IMR-90 (cell line): Measurements from ENCODE around the gene GBF1. TPM values are rescaled to one million over a fixed set of nuclear protein-coding genes. Genes with fewer than 3 reads are reported as not detected.

Experiments used
- ATAC-seq: fragments of 200-7000 bp; cut with Tn5 transposase; 2 replicates; pipeline ENCODE4 v1.9.1; 2020; ENCODE audit warnings: low read depth, mild to moderate bottlenecking, moderate library complexity
- BruUV-seq: library from RNA; stranded (reverse); fragments of 400-500 nt; replicated peaks from 2 replicates; lab custom pipeline; 2021; lab: Mats Ljungman, UMichigan
- CTCF ChIA-PET: fragments of 300-600 bp; formaldehyde crosslinking; extraction: SDS; loops from one replicate; lab custom pipeline; 2021; ENCODE audit warnings: antibody characterized with exemption; lab: Yijun Ruan, JAX
- POLR2A ChIA-PET: fragments of 300-600 bp; sonication (Branson Sonifier 250); formaldehyde crosslinking; loops from one replicate; lab custom pipeline; 2022; ENCODE audit warnings: antibody characterized with exemption; ENCODE audit not compliant: unreplicated experiment; lab: Charles Lee
- DNase-seq: peaks from one replicate; pipeline ENCODE4 v3.0.0; 2013
- H2AFZ ChIP-seq: replicated peaks from 2 replicates; pipeline ENCODE3; 2013; ENCODE audit warnings: low read length, mild to moderate bottlenecking; ENCODE audit not compliant: poor library complexity
- H2AK5ac ChIP-seq: 2 replicates; pipeline ENCODE4 v1.6.1; 2013; ENCODE audit warnings: low read depth, low read length, inconsistent platforms
- H2AK9ac ChIP-seq: replicated peaks from 2 replicates; pipeline ENCODE3; 2013; ENCODE audit warnings: mild to moderate bottlenecking, low read depth, low read length, moderate library complexity; ENCODE audit not compliant: poor library complexity
- H2BK120ac ChIP-seq: 2 replicates; pipeline ENCODE4 v1.6.1; 2013; ENCODE audit warnings: low read depth, low read length, inconsistent platforms
- H2BK15ac ChIP-seq: 3 replicates; pipeline ENCODE4 v1.6.1; 2013; ENCODE audit warnings: low read depth, low read length, inconsistent platforms
- H2BK20ac ChIP-seq: 2 replicates; pipeline ENCODE4 v1.6.1; 2013; ENCODE audit warnings: low read depth, mild to moderate bottlenecking, inconsistent platforms, low read length, moderate library complexity
- H2BK5ac ChIP-seq: 2 replicates; pipeline ENCODE4 v1.6.1; 2013; ENCODE audit warnings: mild to moderate bottlenecking, low read depth, low read length, inconsistent platforms; ENCODE audit not compliant: poor library complexity, severe bottlenecking
- H3K14ac ChIP-seq: replicated peaks from 2 replicates; pipeline ENCODE4 v1.6.1; 2013; ENCODE audit warnings: low read depth, low read length, inconsistent platforms
- H3K18ac ChIP-seq: 2 replicates; pipeline ENCODE4 v1.6.1; 2013; ENCODE audit warnings: low read depth, low read length, control low read depth
- H3K23ac ChIP-seq: 2 replicates; pipeline ENCODE4 v1.6.1; 2013; ENCODE audit warnings: low read depth, low read length, inconsistent platforms
- H3K27ac ChIP-seq: 2 replicates; pipeline ENCODE4 v1.5.1; 2013; ENCODE audit warnings: mild to moderate bottlenecking, control low read depth, low read length; ENCODE audit not compliant: insufficient read depth
- H3K27me3 ChIP-seq: 2 replicates; pipeline ENCODE4 v1.6.1; 2013; ENCODE audit warnings: low read length; ENCODE audit not compliant: control insufficient read depth, insufficient read depth
- H3K36me3 ChIP-seq: 2 replicates; pipeline ENCODE4 v1.6.1; 2013; ENCODE audit warnings: low read length, mixed read lengths; ENCODE audit not compliant: control insufficient read depth, insufficient read depth
- H3K4ac ChIP-seq: 2 replicates; pipeline ENCODE4 v1.6.1; 2013; ENCODE audit warnings: low read depth, low read length, inconsistent platforms
- H3K4me1 ChIP-seq: 2 replicates; pipeline ENCODE4 v1.6.1; 2013; ENCODE audit warnings: low read length, mixed read lengths; ENCODE audit not compliant: control insufficient read depth, insufficient read depth
- H3K4me2 ChIP-seq: 2 replicates; pipeline ENCODE4 v1.6.1; 2013; ENCODE audit warnings: low read depth, mild to moderate bottlenecking, control low read depth, low read length, moderate library complexity
- H3K4me3 ChIP-seq: 2 replicates; pipeline ENCODE4 v1.5.1; 2013; ENCODE audit warnings: low read depth, mild to moderate bottlenecking, control low read depth, low read length, moderate library complexity; ENCODE audit not compliant: insufficient read depth
- H3K56ac ChIP-seq: 2 replicates; pipeline ENCODE4 v1.6.1; 2013; ENCODE audit warnings: low read length, inconsistent platforms; ENCODE audit not compliant: insufficient read depth; ENCODE audit errors: extremely low read depth
- H3K79me1 ChIP-seq, 2 experiments: 2 replicates each; pipeline ENCODE4 v1.6.1; 2013; ENCODE audit warnings: low read length in 2 of 2, inconsistent platforms in 1 of 2, low read depth in 1 of 2
- H3K9ac ChIP-seq: 2 replicates; pipeline ENCODE4 v1.6.1; 2013; ENCODE audit warnings: low read depth, low read length, control low read depth
- H3K9me1 ChIP-seq: 2 replicates; pipeline ENCODE4 v1.6.1; 2013; ENCODE audit warnings: low read length, inconsistent platforms; ENCODE audit not compliant: insufficient read depth
- H3K9me3 ChIP-seq: 2 replicates; pipeline ENCODE4 v1.6.1; 2013; ENCODE audit warnings: low read length; ENCODE audit not compliant: control insufficient read depth, insufficient read depth
- H4K20me1 ChIP-seq: 2 replicates; pipeline ENCODE4 v1.6.1; 2013; ENCODE audit warnings: low read length, inconsistent platforms; ENCODE audit not compliant: insufficient read depth
- H4K5ac ChIP-seq: 2 replicates; pipeline ENCODE4 v1.6.1; 2013; ENCODE audit warnings: mild to moderate bottlenecking, low read depth, low read length, control low read depth
- H4K8ac ChIP-seq, 2 experiments: 2 replicates each; pipeline ENCODE4 v1.6.1; 2013; ENCODE audit warnings: low read depth in 2 of 2, low read length in 2 of 2, control low read depth in 1 of 2, inconsistent platforms in 1 of 2
- H4K91ac ChIP-seq: 2 replicates; pipeline ENCODE4 v1.6.1; 2013; ENCODE audit warnings: low read depth, low read length, inconsistent platforms; ENCODE audit not compliant: insufficient read depth
- BHLHE40 ChIP-seq: fragments of 150-350 bp; IDR thresholded peaks from 2 replicates; pipeline ENCODE4 v1.6.1; 2016; ENCODE audit warnings: mild to moderate bottlenecking, low read depth, low read length
- CEBPB ChIP-seq: IDR thresholded peaks from 2 replicates; pipeline ENCODE4 v1.6.1; 2012; ENCODE audit warnings: low read depth, low read length, improper control_type of control experiment
- CHD1 ChIP-seq: IDR thresholded peaks from 2 replicates; pipeline ENCODE4 v1.6.1; 2012; ENCODE audit warnings: low read depth, low read length, improper control_type of control experiment
- FOS ChIP-seq: fragments of 150-350 bp; IDR thresholded peaks from 2 replicates; pipeline ENCODE4 v1.6.1; 2016; ENCODE audit warnings: low read depth, low read length
- MAZ ChIP-seq: IDR thresholded peaks from 2 replicates; pipeline ENCODE4 v1.6.1; 2012; ENCODE audit warnings: low read depth, mild to moderate bottlenecking, low read length, improper control_type of control experiment, moderate library complexity, borderline replicate concordance
- MXI1 ChIP-seq: IDR thresholded peaks from 2 replicates; pipeline ENCODE4 v1.6.1; 2012; ENCODE audit warnings: low read depth, mild to moderate bottlenecking, low read length, moderate library complexity, borderline replicate concordance
- POLR2A ChIP-seq: IDR thresholded peaks from 2 replicates; pipeline ENCODE4 v1.6.1; 2012; ENCODE audit warnings: mild to moderate bottlenecking, low read depth, low read length
- RAD21 ChIP-seq: IDR thresholded peaks from 2 replicates; pipeline ENCODE4 v1.6.1; 2012; ENCODE audit warnings: low read length, improper control_type of control experiment
- RCOR1 ChIP-seq: IDR thresholded peaks from 2 replicates; pipeline ENCODE4 v1.6.1; 2012; ENCODE audit warnings: mild to moderate bottlenecking, low read length, improper control_type of control experiment; ENCODE audit not compliant: insufficient replicate concordance
- RFX5 ChIP-seq: IDR thresholded peaks from 2 replicates; pipeline ENCODE4 v1.8.0; 2012; ENCODE audit warnings: low read depth, mild to moderate bottlenecking, low read length, moderate library complexity
- SMC3 ChIP-seq: fragments of 150-350 bp; IDR thresholded peaks from 2 replicates; pipeline ENCODE4 v1.6.1; 2016; ENCODE audit warnings: low read depth, mild to moderate bottlenecking, antibody characterized with exemption, low read length, moderate library complexity
- WGBS, 2 experiments: methylation state at CpG; one replicate each; pipeline versions ENCODE4 v1.1.5 to v1.1.7; 2013; ENCODE audit warnings: missing lambda C conversion rate in 2 of 2; ENCODE audit not compliant: insufficient read length in 1 of 2; ENCODE audit errors: extremely low coverage in 2 of 2; 5-methylcytosine and 5-hydroxymethylcytosine counted together
- dilution Hi-C: fragments of 300-500 bp; cut with HindIII; formaldehyde crosslinking; loops from one replicate; pipeline ENCODE4 v1.14.3; 2018; ENCODE audit warnings: low sequenced_read_pairs; ENCODE audit not compliant: unreplicated experiment
- in situ Hi-C: fragments of 300-500 bp; cut with MboI; formaldehyde crosslinking; loops from 3 replicates; pipeline ENCODE4 v1.14.3; 2019; ENCODE audit warnings: low sequenced_read_pairs, inconsistent platforms, mixed read lengths
- intact Hi-C: fragments of 100-400 bp; cut with micrococcal nuclease; formaldehyde crosslinking; loops from 2 replicates; pipeline ENCODE4 v1.10.0; 2022
- polyA plus RNA-seq, 3 experiments: library from polyadenylated mRNA; depleted of rRNA; stranded (reverse); fragments of >200 nt; gene quantifications; 2 replicates each; pipeline ENCODE4 v1.2.3, GENCODE V29; 2012; ENCODE audit warnings: low replicate concordance in 1 of 3
- total RNA-seq: library from RNA; depleted of rRNA; stranded (reverse); fragments of >200 nt; gene quantifications from 2 replicates; pipeline ENCODE4 v1.2.3, GENCODE V29; 2012
- TF ChIP-seq, protein P1 (sequence below): conservative IDR thresholded peaks from 2 replicates; pipeline ENCODE4 v1.5.1; 2012; ENCODE audit warnings: mild to moderate bottlenecking, low read depth, low read length, improper control_type of control experiment
- TF ChIP-seq, protein P2 (sequence below): fragments of 150-350 bp; IDR thresholded peaks from 2 replicates; pipeline ENCODE4 v1.6.1; 2016; ENCODE audit warnings: low read depth, mild to moderate bottlenecking, low read length, moderate library complexity, borderline replicate concordance
- TF ChIP-seq, protein P3 (sequence below): fragments of 150-350 bp; IDR thresholded peaks from 2 replicates; pipeline ENCODE4 v1.6.1; 2017; ENCODE audit warnings: mild to moderate bottlenecking, antibody characterized with exemption, low read length, low read depth

Gene GBF1
- total and polyA plus RNA-seq, 2 of the 4 experiments (the other 2 are of a cell fraction): 38.7 to 40.1 TPM

DNA sequence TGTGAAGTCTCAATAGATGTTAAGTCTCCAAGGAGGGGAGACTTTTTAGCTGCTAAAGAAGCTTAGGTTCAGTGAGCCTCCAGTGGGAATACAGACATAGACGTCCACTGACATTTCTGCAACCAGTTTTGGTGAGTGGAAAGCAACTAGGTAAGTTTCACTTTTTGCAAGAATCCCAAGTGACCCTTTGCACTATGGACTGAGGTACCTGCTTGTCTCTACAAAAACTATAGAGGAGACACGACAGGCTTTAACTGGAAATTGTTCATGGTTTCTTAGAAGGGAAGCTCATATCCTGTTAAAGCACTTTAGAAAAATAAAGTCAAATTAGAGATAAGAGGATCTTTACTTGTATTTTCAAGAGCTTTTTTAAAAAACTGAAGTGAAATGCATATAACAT lies 38.6 kb downstream of the GBF1 start:
- no peak for DNase-seq
- H4K8ac ChIP-seq: no peak overlapping the region
- H3K56ac ChIP-seq: no peak overlapping the region
- no peak overlapping the region for H3K9ac ChIP-seq
- no peak overlapping the region for H2BK15ac ChIP-seq
- H3K4me2 ChIP-seq: no peak overlapping the region
- H4K20me1 ChIP-seq: peaks cover 64% of the 10 kb centered on the region
- no peak overlapping the region for H3K18ac ChIP-seq
- H2AK9ac ChIP-seq: no peak overlapping the region
- no peak overlapping the region for H2BK5ac ChIP-seq
- no peak overlapping the region for H2BK20ac ChIP-seq
- H3K4ac ChIP-seq: no peak overlapping the region
- no peak overlapping the region for H2AFZ ChIP-seq
- BruUV-seq: no TSS peak
- no peak overlapping the region for H4K91ac ChIP-seq
- H3K79me1 ChIP-seq: peaks cover 40 to 78% of the 10 kb centered on the region in 2 experiments
- no peak overlapping the region for H3K4me3 ChIP-seq
- peaks cover 15% of the 10 kb centered on the region for H3K9me1 ChIP-seq
- intact Hi-C loops: no loop called here
- H3K27me3 ChIP-seq: no peaks in the 10 kb centered on the region
- dilution Hi-C loops: no loop called here
- POLR2A ChIA-PET: no interaction called here
- WGBS, 2 experiments: 88% methylated on average over 1 of the region's 2 CpGs; no CpG with 5 or more reads in 1 of the 2 experiments
- H2AK5ac ChIP-seq: no peak overlapping the region
- no peak overlapping the region for H2BK120ac ChIP-seq
- ATAC-seq: no peak
- no peak overlapping the region for H3K27ac ChIP-seq
- CTCF ChIA-PET: interaction anchor here (1.0 kb wide), 1 partner anchor 101 kb away, joined by 3 read pairs; no protein-coding TSS in a partner anchor
- peaks cover 6% of the 10 kb centered on the region for H3K4me1 ChIP-seq
- TF ChIP-seq CHD1 (no peak), MAZ (no peak), POLR2A (no peak), CEBPB (no peak), SMC3 (no peak), BHLHE40 (no peak), RAD21 (no peak), FOS (no peak), RFX5 (no peak), MXI1 (no peak), RCOR1 (no peak)
- TF ChIP-seq, protein P1, sequence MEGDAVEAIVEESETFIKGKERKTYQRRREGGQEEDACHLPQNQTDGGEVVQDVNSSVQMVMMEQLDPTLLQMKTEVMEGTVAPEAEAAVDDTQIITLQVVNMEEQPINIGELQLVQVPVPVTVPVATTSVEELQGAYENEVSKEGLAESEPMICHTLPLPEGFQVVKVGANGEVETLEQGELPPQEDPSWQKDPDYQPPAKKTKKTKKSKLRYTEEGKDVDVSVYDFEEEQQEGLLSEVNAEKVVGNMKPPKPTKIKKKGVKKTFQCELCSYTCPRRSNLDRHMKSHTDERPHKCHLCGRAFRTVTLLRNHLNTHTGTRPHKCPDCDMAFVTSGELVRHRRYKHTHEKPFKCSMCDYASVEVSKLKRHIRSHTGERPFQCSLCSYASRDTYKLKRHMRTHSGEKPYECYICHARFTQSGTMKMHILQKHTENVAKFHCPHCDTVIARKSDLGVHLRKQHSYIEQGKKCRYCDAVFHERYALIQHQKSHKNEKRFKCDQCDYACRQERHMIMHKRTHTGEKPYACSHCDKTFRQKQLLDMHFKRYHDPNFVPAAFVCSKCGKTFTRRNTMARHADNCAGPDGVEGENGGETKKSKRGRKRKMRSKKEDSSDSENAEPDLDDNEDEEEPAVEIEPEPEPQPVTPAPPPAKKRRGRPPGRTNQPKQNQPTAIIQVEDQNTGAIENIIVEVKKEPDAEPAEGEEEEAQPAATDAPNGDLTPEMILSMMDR: no peak
- TF ChIP-seq, protein P2, sequence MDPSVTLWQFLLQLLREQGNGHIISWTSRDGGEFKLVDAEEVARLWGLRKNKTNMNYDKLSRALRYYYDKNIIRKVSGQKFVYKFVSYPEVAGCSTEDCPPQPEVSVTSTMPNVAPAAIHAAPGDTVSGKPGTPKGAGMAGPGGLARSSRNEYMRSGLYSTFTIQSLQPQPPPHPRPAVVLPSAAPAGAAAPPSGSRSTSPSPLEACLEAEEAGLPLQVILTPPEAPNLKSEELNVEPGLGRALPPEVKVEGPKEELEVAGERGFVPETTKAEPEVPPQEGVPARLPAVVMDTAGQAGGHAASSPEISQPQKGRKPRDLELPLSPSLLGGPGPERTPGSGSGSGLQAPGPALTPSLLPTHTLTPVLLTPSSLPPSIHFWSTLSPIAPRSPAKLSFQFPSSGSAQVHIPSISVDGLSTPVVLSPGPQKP: no peak
- TF ChIP-seq, protein P3, sequence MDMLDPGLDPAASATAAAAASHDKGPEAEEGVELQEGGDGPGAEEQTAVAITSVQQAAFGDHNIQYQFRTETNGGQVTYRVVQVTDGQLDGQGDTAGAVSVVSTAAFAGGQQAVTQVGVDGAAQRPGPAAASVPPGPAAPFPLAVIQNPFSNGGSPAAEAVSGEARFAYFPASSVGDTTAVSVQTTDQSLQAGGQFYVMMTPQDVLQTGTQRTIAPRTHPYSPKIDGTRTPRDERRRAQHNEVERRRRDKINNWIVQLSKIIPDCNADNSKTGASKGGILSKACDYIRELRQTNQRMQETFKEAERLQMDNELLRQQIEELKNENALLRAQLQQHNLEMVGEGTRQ: no peak
- no peaks in the 10 kb centered on the region for H3K36me3 ChIP-seq
- no peak overlapping the region for H3K14ac ChIP-seq
- no peak overlapping the region for H4K5ac ChIP-seq
- no peaks in the 10 kb centered on the region for H3K9me3 ChIP-seq
- H3K23ac ChIP-seq: no peak overlapping the region
- in situ Hi-C loops: no loop called here
